ENCODE measurements around the gene DLGAP4.

Gene DLGAP4

GRCh38 chr20:36384022-36384619 lies 78.0 kb downstream of the DLGAP4 start:
- peak; percentile 51 for DNase-seq (ENCODE audit: low spot score)
- no peak for TF ChIP-seq CTCF (IDR thresholded peaks at IDR 0.05; ENCODE audit: extremely low read depth, missing control alignments)

GRCh38 chr20:36385503-36385902 lies 79.4 kb downstream of the DLGAP4 start:
- no peak for DNase-seq (ENCODE audit: low spot score)
- no peak for TF ChIP-seq CTCF (IDR thresholded peaks at IDR 0.05; ENCODE audit: extremely low read depth, missing control alignments)

GRCh38 chr20:36386236-36386635 lies 80.1 kb downstream of the DLGAP4 start:
- DNase-seq (ENCODE audit: low spot score) = no peak
- TF ChIP-seq CTCF (IDR thresholded peaks at IDR 0.05; ENCODE audit: extremely low read depth, missing control alignments) = no peak

GRCh38 chr20:36390269-36390668 lies 84.1 kb downstream of the DLGAP4 start:
- no peak for DNase-seq (ENCODE audit: low spot score)
- no peak for TF ChIP-seq CTCF (IDR thresholded peaks at IDR 0.05; ENCODE audit: extremely low read depth, missing control alignments)

GRCh38 chr20:36390719-36391415 lies 84.7 kb downstream of the DLGAP4 start:
- no peak for TF ChIP-seq CTCF (IDR thresholded peaks at IDR 0.05; ENCODE audit: extremely low read depth, missing control alignments)

GRCh38 chr20:36391456-36391855 lies 85.3 kb downstream of the DLGAP4 start:
- no peak for TF ChIP-seq CTCF (IDR thresholded peaks at IDR 0.05; ENCODE audit: extremely low read depth, missing control alignments)
- DNase-seq (ENCODE audit: low spot score) = no peak

More at GRCh38 chr20:36390719-36391415, 84.7 kb downstream of the DLGAP4 start:
- DNase-seq (ENCODE audit: low spot score) = no peak

GRCh38 chr20:36391955-36392354 lies 85.8 kb downstream of the DLGAP4 start:
- no peak for DNase-seq (ENCODE audit: low spot score)
- TF ChIP-seq CTCF (IDR thresholded peaks at IDR 0.05; ENCODE audit: extremely low read depth, missing control alignments) = no peak
